Stimulated activated CD4-positive, alpha-beta T cell treated with anti-CD3 and anti-CD28 coated beads, TNF-alpha, amount 100 ng/mL, for 48 hours (primary cell): ENCODE measurements around the gene FAM241A.
"Not testable (repeated sequence)": the region's sequence is repeated elsewhere in the genome, so short reads cannot be mapped to it uniquely, and the experiment has no call there.

ENCODE experiments used
- DNase-seq, 3 donors: peaks; one replicate each; pipeline ENCODE4 v3.0.0-alpha.2; 2020; ENCODE audit warnings: low read depth in 3 of 3

FAM241A gene

DNA sequence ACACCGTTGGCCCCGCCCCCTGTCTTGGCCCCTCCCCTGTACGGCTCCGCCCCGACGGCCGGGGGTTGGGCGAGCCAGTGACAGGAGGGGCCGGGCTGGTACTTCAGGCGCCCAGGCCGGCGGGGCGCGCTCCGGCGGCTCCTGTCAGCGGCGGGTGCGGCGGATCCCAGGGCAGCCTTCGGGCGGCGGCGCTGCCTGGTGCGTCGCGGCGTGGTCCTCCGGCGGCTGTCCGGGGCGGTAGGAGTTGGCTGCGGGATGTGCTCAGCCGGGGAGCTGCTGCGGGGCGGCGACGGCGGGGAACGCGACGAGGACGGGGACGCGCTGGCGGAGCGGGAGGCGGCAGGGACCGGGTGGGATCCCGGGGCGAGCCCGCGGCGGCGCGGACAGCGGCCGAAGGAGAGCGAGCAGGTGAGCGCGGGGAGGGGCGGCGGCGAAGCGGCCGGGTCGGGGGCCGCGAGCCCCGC, at the start of gene FAM241A:
TSS of gene FAM241A (plus strand) at position 129 of the 464 bp plus-strand sequence. CDS start at position 256, 127 bp downstream.
- peak; percentile 79 to 92 (median 82) for DNase-seq

GRCh38 chr4:112098841-112099530, 46.3 kb upstream of the FAM241A start:
- no peak for DNase-seq

DNA sequence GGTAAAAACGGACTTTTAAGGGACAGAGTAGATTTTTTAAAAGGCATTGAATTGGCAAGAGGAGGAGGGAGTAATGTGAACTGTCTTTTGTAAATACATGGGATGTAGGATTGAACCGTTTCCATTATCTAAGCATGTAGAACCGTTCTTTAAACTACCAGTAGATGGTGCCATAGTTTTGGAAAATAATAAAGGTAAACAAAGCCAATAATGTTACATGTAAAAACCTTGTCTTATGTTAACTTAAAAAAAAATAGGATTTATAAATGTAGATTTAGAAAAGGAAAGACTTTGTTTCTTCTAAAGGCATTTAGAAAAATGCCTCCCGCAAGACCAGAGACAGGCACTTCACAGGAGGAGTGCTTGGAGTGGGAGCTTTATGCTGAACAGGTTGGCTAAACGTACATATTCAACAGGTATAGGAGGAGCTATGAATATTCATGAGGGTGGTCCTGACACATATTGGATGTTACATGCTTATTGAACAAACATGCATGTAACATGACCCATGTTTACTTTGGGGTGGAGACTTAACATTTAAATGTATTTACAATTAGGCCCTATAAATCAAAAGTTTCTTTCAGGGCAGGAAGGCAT, 45.5 kb upstream of the FAM241A start:
- DNase-seq: no peak

DNA sequence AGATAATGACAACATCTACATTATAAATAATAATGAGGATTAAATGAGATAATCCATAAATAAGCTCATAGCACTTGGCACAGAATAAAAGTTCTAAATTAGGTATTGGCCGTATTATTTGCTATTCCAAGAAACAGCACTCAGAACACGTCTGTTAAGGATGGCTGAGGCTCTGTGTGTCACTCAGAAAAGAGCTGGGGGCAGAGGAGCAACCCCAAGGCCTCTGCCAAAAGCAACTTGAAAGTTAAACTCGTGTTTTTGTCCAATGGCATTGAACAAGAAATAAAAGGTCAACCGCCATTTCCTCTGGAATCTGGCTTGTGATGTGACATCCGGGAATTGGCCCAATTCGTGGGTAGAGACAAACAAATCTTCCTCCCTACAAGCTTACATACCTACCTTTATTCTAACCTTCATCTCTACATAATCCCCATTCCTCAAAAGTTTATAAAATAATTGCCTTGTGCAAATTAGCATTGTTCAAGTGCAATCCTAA, 42.3 kb upstream of the FAM241A start:
- no peak for DNase-seq

- no peak for DNase-seq
These were observed 39.9 kb upstream of the FAM241A start for GRCh38 chr4:112105201-112105969.

DNA sequence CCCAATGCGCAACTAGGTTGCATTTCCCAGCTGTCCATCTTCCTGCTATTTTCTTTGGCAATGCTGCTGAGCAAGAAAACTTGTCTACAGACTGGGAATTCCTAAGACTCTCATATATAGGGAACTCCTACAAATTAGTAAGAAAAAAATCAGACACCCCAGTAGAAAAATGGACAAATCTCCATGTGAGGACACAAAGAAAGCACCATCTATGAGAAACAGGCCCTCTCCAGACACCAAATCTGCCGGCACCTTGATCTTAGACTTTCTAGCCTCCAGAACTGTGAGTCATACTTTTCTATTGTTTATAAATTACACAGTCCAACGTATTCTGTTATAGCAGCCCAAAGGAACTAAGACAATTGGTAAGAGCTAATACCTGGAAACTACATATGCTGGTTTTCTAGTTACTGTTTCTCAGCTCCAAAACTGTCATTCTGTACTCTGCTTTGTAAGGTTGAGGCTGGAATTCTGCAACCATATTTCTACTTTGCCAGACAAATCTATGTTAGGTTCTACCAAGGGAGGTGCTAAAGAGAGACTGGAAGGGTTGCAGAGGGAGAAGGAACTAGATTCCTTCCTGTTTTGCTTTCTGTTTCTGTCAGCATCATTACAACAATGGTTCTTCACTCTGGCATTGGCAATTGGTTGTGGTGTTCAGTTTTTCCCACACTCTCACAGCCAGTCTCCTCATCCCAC, 35.7 kb upstream of the FAM241A start:
- DNase-seq: no peak

DNA sequence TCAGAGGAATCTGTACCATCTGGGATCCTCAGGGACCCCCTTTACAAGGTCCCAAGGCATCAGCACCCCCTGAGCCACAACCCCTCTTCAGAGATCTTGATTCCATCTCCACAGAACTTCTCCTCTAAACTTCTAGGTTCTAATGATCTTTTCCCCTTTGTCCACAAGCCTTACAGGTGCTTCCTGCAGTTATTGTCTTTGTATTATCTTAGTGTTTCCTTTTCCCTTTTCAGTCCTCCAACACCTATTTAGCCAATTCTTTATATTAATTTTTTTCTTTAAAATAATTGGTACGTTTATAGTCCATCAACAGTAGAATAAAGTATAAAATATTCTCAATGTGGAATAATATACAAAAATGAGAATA, 35.2 kb upstream of the FAM241A start:
- DNase-seq: no peak

- DNase-seq: no peak
These were observed 33.9 kb upstream of the FAM241A start for GRCh38 chr4:112111306-112111705.

DNA sequence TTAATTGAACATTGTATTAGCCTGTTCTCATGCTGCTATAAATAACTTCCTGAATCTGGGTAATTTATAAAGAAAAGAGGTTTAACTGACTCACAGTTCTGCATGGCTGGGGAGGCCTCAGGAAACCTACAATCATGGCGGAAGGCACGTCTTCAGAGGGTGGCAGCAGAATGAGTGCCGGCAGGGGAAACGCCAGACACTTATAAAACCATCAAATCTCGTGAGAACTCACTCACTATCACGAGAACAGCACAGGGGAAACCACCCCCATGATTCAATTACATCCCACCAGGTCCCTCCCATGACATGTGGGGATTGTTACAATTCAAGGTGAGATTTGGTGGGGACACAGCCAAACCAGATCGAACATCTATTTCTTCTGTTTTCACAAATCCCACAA, 33.2 kb upstream of the FAM241A start:
- not testable (repeated sequence) for DNase-seq

DNA sequence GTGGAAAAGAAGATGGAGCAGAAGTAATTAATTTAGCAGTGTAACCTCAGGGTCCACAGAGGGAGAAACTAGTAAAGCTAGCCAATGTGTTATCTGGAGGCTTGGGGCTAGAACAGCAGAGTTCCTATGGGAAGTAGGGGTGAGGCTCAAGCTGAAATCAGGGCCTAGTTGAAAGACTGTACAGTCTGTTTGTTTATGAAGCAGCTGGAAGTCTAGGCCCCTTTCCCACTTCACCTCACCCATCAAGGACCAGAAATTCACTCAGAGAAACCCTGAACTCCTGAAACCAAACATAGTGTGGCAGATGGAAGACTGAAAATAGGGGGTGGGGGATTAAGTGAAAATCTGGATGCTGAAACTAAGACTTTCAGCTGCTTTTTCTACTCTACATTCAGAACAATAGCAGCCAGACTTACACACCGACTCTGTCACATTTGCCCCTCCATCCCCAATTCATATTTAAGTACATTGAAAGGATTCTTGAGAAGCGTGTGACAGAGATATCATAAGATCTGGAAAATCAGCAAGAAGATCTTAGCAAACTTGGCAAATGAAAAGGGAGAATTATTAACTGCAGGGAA, 32.6 kb upstream of the FAM241A start:
- no peak for DNase-seq

DNA sequence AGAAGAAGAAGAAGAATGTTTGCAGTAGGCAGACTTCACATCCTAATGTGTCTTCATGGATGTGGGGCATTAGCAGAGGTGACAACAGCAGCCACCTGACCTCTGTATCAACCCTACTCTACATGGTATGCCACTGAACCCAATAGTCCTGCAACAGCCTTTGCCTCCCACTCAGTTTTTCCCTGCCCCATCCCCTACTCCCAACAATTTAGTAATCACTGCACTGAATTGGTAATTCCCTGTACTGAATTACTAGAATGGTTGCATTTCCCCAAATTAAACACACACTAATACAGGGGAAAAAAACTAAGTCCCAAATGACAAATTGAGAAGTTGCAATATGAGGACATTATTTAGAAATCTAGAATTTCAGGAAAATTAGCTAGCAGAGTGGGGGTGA, 31.4 kb upstream of the FAM241A start:
- DNase-seq: no peak

- no peak for DNase-seq
These were observed 30.8 kb upstream of the FAM241A start for GRCh38 chr4:112114452-112114851.

DNA sequence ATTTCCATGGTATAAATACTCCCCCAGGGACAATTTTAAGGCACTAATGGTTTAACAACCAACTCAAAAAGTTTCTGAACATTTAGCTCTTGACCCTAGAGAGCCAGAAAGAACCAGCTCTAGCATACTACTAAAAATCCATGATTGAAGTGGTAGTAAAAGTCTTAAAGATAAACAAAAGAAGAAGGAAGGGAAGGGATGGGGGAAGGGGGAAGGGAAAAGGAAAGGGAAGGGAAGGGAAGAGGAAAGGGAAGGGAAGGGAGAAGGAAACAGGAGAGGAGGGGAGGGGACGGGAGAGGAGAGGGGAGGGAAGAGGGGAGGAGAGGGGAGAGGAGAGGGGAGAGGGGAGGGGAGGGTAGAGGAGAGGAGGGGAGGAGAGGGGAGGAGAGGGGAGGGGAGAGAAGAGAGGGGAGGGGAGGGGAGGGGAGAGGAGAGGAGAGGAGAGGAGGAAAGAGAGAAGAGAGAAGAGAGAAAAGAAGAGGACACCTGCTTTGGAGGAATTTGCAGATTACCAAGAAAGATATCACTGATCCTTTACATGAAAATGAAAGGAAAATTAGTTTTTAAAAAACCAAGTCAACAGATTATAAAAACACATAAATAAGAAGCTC, 26.4 kb upstream of the FAM241A start:
- DNase-seq: no peak

- DNase-seq: no peak
These were observed 25.9 kb upstream of the FAM241A start for GRCh38 chr4:112119353-112119783.

- DNase-seq: no peak
These were observed 25.2 kb upstream of the FAM241A start for GRCh38 chr4:112120021-112120420.

DNA sequence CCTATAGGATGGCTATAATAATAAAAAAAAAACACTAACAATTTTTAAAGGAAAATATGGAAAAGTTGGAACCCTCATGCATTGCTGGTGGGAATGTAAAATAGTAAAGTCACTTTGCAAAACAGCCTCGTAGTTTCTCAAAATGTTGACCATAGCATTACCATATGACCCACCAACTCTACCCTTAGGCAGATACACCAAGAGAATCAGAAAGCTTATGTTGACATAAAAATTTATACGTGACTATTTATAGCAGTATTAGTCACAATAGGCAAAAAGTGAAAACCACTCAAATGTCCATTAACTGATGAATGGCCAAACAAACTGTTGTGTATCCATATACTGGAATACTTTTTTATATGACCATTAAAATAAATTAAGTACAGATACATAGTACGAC, 19.8 kb upstream of the FAM241A start:
- no peak for DNase-seq

GRCh38 chr4:112127048-112127637, 18.1 kb upstream of the FAM241A start:
- no peak for DNase-seq

- no peak for DNase-seq
These were observed 17.5 kb upstream of the FAM241A start for GRCh38 chr4:112127803-112128202.

GRCh38 chr4:112128452-112128851, 16.8 kb upstream of the FAM241A start:
- no peak for DNase-seq

DNA sequence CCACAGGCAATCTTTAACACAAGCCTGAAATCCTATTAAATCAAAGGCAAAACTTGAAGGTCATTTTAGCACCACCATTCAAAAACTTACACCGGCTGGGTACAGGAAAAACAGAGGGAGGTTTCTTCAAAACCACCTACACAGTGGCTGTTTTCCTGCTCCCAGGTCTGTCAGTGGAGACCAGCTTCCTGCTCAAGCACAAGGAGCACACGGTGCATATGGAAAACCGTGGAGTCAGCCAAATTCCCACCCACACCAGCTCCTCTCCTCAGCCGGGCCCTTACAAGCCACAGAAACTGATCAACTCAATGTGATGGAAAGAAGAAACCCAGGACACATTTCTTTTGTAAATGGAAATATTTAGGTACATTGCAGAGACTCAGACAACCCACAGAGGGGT, 14.3 kb upstream of the FAM241A start:
- DNase-seq: no peak

DNA sequence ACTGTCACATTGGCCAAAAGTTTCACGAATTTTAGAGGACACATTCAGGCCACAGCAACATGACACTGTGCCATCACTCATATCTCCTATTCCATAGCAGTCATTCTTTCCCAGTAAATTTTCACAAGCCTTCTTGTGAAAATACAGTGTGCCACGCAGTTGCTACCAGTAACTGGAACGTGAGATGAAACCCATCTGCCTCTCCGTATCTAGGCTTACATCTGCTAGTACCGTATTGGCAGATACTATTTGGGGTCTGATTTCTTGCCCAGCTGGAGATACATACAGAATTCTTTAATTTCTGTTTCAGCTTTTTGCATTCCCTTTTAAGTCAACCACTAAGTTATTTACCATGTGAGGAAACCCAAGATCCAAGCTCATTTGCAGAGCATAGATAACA, 8.7 kb upstream of the FAM241A start:
- DNase-seq: no peak
